H7 (cell line): ENCODE results near the gene SAXO1. TPM values are rescaled to one million over a fixed set of nuclear protein-coding genes. Genes with fewer than 3 reads are reported as not detected.

ENCODE experiments used
- DNase-seq: peaks from one replicate; pipeline ENCODE4 v3.0.0; 2012
- H3K27me3 ChIP-seq: 2 replicates; pipeline ENCODE4 v1.6.0; 2011; ENCODE audit warnings: mild to moderate bottlenecking, low read length; ENCODE audit not compliant: control insufficient read depth, insufficient read depth
- H3K36me3 ChIP-seq: replicated peaks from 2 replicates; pipeline ENCODE4 v1.5.1; 2011; ENCODE audit warnings: low read length; ENCODE audit not compliant: control insufficient read depth, insufficient read depth
- H3K4me3 ChIP-seq: 2 replicates; pipeline ENCODE4 v1.5.1; 2011; ENCODE audit warnings: low read depth, mild to moderate bottlenecking, control low read depth, low read length, moderate library complexity; ENCODE audit not compliant: insufficient read depth
- total RNA-seq: library from RNA; depleted of rRNA; stranded (reverse); fragments of >200 nt; shearing (Covaris generic); gene quantifications from 2 replicates; pipeline ENCODE4 v1.2.3, GENCODE V29; 2014

The SAXO1 gene
- total RNA-seq, 1 experiment from 2014 or later = 0.21 TPM

DNA sequence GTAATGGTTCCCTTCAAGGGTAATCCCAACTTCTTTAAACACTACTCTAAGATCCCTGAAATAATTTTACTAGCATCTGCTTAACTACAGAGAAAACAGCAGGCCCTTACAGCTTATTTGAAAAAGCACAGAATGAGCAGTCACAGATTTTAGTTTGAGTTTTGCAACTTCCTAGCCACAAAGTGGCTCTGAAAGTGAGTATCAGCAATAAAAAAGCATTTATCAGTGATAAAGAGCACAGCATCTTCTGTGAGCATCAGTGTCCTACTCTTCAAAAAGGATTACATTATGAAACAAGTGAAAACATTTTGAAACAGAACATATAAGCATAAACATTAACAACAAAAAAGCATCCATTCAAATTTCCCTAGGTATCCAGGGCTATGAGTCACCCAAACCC, 45.0 kb downstream of the SAXO1 start:
- no peak for DNase-seq
- no peaks in the 10 kb centered on the region for H3K36me3 ChIP-seq
- no peak overlapping the region for H3K4me3 ChIP-seq
- H3K27me3 ChIP-seq = no peaks in the 10 kb centered on the region

GRCh38 chr9:18985996-18986395, 47.0 kb downstream of the SAXO1 start:
- DNase-seq = no peak
- Histone ChIP-seq H3K27me3 (no peaks in the 10 kb centered on the region), H3K4me3 (no peak overlapping the region), H3K36me3 (no peaks in the 10 kb centered on the region)

DNA sequence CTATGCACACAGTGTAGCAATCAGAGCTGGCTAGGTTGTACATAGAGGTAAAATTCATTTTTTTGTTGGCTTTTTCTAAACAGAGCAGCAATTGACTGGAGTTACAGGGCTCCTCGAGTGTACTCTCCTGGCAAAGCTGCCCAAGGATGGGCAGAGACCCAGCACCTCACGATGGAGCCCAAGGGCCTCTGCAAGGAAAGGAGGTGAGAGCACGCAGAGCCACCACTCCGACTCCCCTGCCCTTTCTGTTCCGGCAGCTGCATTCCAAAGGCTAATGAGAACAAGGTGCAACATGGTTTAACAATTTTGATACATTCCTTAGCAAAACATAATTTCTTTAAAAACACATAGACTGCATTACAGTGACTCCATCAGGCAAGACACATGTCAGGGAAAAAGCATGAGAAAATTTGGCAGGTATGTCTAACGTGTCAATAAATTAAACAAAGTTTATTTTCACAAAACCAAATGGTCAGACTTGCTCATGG, 47.5 kb downstream of the SAXO1 start:
- DNase-seq = no peak

GRCh38 chr9:18982262-18982620, 50.8 kb downstream of the SAXO1 start:
- no peaks in the 10 kb centered on the region for H3K27me3 ChIP-seq
- H3K36me3 ChIP-seq = no peaks in the 10 kb centered on the region
- no peak for DNase-seq
- H3K4me3 ChIP-seq = no peak overlapping the region

More for the DNA sequence above, 47.5 kb downstream of the SAXO1 start:
- H3K27me3 ChIP-seq = no peaks in the 10 kb centered on the region
- no peaks in the 10 kb centered on the region for H3K36me3 ChIP-seq
- no peak overlapping the region for H3K4me3 ChIP-seq

GRCh38 chr9:18981476-18982261, 51.3 kb downstream of the SAXO1 start:
- DNase-seq = no peak
- Histone ChIP-seq H3K36me3 (no peaks in the 10 kb centered on the region), H3K4me3 (no peak overlapping the region), H3K27me3 (no peaks in the 10 kb centered on the region)

DNA sequence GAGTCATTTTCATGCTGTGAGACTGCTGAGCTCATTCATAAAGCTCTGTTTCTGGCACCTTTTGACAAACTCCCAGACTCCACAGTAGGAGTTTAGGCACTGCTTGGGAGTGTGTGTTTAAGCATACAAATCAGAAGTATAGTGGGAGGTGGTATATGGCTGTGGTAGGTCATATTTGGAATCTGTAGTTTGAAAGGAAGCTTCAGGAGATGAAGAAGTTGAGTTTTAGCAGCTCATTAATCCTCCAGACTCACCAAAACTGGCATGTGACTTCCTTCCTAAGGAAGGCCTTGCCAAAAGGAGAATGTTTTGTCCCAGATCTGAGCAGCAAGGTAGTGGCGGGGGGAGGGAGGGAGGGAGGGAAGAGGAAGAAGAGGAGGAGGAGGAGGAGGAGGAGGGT, 52.8 kb downstream of the SAXO1 start:
- H3K36me3 ChIP-seq = no peaks in the 10 kb centered on the region
- no peaks in the 10 kb centered on the region for H3K27me3 ChIP-seq
- H3K4me3 ChIP-seq = no peak overlapping the region
- DNase-seq = no peak

DNA sequence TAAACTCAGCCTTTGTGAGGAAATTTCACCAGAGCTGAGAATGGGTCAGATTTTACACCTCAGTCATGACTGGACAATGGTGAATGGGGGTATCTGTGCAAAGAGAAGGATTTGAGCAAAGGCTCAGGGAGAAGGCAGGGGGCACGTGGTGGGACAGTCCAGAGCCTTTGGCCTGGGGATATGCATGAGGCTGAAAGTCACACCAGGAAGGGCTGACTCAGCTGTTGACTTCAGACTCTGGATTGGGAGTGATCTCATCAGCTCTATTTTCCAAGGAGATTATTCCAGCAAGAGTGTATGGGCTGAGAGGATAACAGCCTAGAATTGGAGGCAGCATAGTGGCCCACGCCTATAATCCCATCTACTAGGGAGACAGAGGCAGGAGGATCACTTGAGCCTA, 53.6 kb downstream of the SAXO1 start:
- Histone ChIP-seq H3K27me3 (no peaks in the 10 kb centered on the region), H3K4me3 (no peak overlapping the region), H3K36me3 (no peaks in the 10 kb centered on the region)
- no peak for DNase-seq

DNA sequence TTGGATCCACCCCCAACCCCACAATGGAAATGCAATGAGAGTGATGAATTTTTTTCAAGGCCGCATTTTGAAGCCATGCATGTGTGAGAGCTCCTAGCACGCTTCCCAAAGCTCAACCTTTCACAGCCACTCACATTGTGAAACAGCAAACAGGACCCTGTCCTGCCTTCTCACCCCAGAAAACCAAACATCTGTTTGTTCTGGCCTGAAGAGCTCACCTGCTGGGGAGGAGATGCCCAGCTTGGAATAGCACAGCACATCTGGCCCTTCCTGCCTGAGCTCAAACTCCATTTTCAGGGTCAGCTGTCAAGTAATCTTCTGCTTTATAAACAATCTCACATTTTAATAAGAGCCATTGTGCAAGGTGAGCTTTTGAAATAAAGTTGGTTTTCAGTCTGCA, 54.8 kb downstream of the SAXO1 start:
- H3K4me3 ChIP-seq = no peak overlapping the region
- DNase-seq = no peak
- H3K36me3 ChIP-seq = no peaks in the 10 kb centered on the region
- H3K27me3 ChIP-seq = no peaks in the 10 kb centered on the region

DNA sequence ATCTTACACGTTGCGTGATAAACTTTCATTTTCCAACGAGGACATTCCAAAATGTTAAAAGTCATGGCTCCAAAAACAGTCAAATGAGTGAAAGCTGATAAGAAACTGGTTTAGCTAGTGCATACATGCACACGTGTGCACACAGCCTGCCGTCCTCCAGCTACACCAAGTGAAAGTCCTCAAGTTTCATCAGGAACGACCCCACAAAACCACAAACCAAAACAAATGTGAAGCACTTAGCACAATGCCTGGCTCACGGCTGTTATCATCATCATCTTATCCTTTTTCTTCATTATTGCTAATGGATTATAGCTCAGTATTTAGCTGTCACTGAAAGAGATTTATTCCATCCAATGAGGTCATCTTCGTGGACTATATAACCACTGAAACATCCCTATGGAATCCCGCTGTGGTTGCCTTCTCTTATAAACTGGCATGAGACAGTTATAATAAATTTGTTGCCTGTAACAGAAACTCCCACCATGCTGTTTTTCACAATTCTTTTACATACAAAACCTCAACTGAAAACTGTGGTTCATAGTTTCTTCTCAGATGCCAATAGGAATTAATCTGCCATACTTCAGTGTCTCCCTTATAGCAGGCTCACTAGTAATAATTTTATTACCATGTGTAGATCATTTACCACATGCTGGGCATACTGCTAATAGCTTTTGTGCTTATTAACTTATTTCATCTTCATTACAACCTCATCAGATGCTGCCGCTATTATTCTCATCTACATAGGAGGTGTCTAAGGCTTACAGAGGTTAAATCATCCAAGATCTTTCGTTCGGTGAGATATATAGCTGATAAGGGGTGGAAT, 56.1 kb downstream of the SAXO1 start:
- DNase-seq = no peak
- Histone ChIP-seq H3K27me3 (no peaks in the 10 kb centered on the region), H3K4me3 (no peak overlapping the region), H3K36me3 (no peaks in the 10 kb centered on the region)

DNA sequence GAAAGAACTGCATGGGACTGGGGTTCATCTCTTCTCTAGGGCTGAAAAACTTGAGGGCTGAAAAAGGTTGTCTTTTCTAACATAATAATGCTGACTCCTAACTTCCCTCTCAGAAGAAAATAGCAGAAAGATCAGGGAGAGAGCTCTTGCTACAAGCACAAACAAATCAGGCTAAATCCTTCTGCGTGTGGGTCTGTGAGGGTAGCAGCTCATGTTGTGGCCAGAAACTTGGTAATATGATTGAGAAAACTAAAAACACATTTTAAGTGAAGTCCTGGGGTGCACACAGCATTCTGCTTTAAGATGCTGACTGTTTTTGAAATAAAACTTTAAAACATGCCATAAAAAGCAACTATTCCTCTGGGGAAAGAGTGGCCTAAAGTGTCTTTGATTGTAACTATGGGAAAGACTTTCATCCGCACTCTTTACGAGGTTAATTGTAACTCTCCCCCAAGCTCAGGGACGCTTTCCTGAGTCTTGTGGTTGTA, 56.7 kb downstream of the SAXO1 start:
- no peak for DNase-seq
- Histone ChIP-seq H3K4me3 (no peak overlapping the region), H3K36me3 (no peaks in the 10 kb centered on the region), H3K27me3 (no peaks in the 10 kb centered on the region)

- Histone ChIP-seq H3K27me3 (no peaks in the 10 kb centered on the region), H3K36me3 (no peaks in the 10 kb centered on the region), H3K4me3 (no peak overlapping the region)
- DNase-seq = no peak
Measured at GRCh38 chr9:18973348-18973747, 59.7 kb downstream of the SAXO1 start.

DNA sequence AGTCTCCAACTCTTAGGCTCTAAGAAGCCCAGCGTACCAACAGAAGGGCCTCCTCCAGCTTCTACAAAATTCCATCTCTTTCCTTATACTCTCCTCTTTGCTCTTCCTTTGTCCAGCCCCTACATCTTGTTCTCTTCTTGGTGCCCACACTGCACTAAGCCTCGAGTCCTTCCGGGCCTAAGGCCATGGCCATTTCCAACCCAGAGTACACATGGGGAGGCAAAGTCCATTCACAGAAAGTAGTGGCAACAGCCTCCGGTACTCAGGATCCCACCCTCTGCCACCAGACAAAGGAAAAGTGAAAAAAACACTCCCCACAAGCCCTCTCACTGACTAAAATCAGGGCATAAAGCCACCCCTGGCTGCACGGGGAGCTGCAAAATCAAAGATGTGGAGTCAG, 60.3 kb downstream of the SAXO1 start:
- Histone ChIP-seq H3K36me3 (no peaks in the 10 kb centered on the region), H3K27me3 (no peaks in the 10 kb centered on the region), H3K4me3 (no peak overlapping the region)
- DNase-seq = no peak

- H3K27me3 ChIP-seq = no peaks in the 10 kb centered on the region
- DNase-seq = no peak
- H3K4me3 ChIP-seq = no peak overlapping the region
- no peaks in the 10 kb centered on the region for H3K36me3 ChIP-seq
Measured at GRCh38 chr9:18971909-18972308, 61.1 kb downstream of the SAXO1 start.

DNA sequence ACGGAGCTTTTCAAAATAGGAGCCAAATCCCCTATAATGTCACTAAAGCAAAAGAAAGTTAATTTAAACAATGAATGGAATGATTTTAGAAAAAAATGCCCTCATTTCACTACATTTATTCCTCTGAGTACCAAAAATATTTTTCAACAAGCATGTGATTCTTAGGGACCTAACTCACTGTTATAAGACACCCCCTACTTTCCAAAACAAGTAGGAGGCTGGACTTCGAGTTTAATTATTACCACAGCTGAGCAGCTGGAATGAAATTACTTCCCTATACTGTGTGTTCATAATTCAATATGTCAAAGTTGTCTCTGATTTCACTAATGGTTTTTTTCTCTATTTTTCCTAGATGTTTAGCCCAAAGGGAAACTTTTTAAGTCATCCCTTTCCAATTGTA, 61.6 kb downstream of the SAXO1 start:
- DNase-seq = no peak
- Histone ChIP-seq H3K4me3 (no peak overlapping the region), H3K27me3 (no peaks in the 10 kb centered on the region), H3K36me3 (no peaks in the 10 kb centered on the region)

GRCh38 chr9:18970393-18970792, 62.6 kb downstream of the SAXO1 start:
- no peak for DNase-seq
- H3K36me3 ChIP-seq = no peaks in the 10 kb centered on the region
- H3K4me3 ChIP-seq = no peak overlapping the region
- H3K27me3 ChIP-seq = no peaks in the 10 kb centered on the region
